IMR-90 (cell line): ENCODE data around the gene PTPRK. TPM values are rescaled to one million over a fixed set of nuclear protein-coding genes. Genes with fewer than 3 reads are reported as not detected.

Experiments used
- ATAC-seq: fragments of 200-7000 bp; cut with Tn5 transposase; 2 replicates; pipeline ENCODE4 v1.9.1; 2020; ENCODE audit warnings: low read depth, mild to moderate bottlenecking, moderate library complexity
- BruUV-seq: library from RNA; stranded (reverse); fragments of 400-500 nt; replicated peaks from 2 replicates; lab custom pipeline; 2021; lab: Mats Ljungman, UMichigan
- CTCF ChIA-PET: fragments of 300-600 bp; formaldehyde crosslinking; extraction: SDS; loops from one replicate; lab custom pipeline; 2021; ENCODE audit warnings: antibody characterized with exemption; lab: Yijun Ruan, JAX
- POLR2A ChIA-PET: fragments of 300-600 bp; sonication (Branson Sonifier 250); formaldehyde crosslinking; loops from one replicate; lab custom pipeline; 2022; ENCODE audit warnings: antibody characterized with exemption; ENCODE audit not compliant: unreplicated experiment; lab: Charles Lee
- DNase-seq: peaks from one replicate; pipeline ENCODE4 v3.0.0; 2013
- H2AFZ ChIP-seq: replicated peaks from 2 replicates; pipeline ENCODE3; 2013; ENCODE audit warnings: low read length, mild to moderate bottlenecking; ENCODE audit not compliant: poor library complexity
- H2AK5ac ChIP-seq: 2 replicates; pipeline ENCODE4 v1.6.1; 2013; ENCODE audit warnings: low read depth, low read length, inconsistent platforms
- H2AK9ac ChIP-seq: replicated peaks from 2 replicates; pipeline ENCODE3; 2013; ENCODE audit warnings: mild to moderate bottlenecking, low read depth, low read length, moderate library complexity; ENCODE audit not compliant: poor library complexity
- H2BK120ac ChIP-seq: 2 replicates; pipeline ENCODE4 v1.6.1; 2013; ENCODE audit warnings: low read depth, low read length, inconsistent platforms
- H2BK15ac ChIP-seq: 3 replicates; pipeline ENCODE4 v1.6.1; 2013; ENCODE audit warnings: low read depth, low read length, inconsistent platforms
- H2BK20ac ChIP-seq: 2 replicates; pipeline ENCODE4 v1.6.1; 2013; ENCODE audit warnings: low read depth, mild to moderate bottlenecking, inconsistent platforms, low read length, moderate library complexity
- H2BK5ac ChIP-seq: 2 replicates; pipeline ENCODE4 v1.6.1; 2013; ENCODE audit warnings: mild to moderate bottlenecking, low read depth, low read length, inconsistent platforms; ENCODE audit not compliant: poor library complexity, severe bottlenecking
- H3K14ac ChIP-seq: replicated peaks from 2 replicates; pipeline ENCODE4 v1.6.1; 2013; ENCODE audit warnings: low read depth, low read length, inconsistent platforms
- H3K18ac ChIP-seq: 2 replicates; pipeline ENCODE4 v1.6.1; 2013; ENCODE audit warnings: low read depth, low read length, control low read depth
- H3K23ac ChIP-seq: 2 replicates; pipeline ENCODE4 v1.6.1; 2013; ENCODE audit warnings: low read depth, low read length, inconsistent platforms
- H3K27ac ChIP-seq: 2 replicates; pipeline ENCODE4 v1.5.1; 2013; ENCODE audit warnings: mild to moderate bottlenecking, control low read depth, low read length; ENCODE audit not compliant: insufficient read depth
- H3K27me3 ChIP-seq: 2 replicates; pipeline ENCODE4 v1.6.1; 2013; ENCODE audit warnings: low read length; ENCODE audit not compliant: control insufficient read depth, insufficient read depth
- H3K36me3 ChIP-seq: 2 replicates; pipeline ENCODE4 v1.6.1; 2013; ENCODE audit warnings: low read length, mixed read lengths; ENCODE audit not compliant: control insufficient read depth, insufficient read depth
- H3K4ac ChIP-seq: 2 replicates; pipeline ENCODE4 v1.6.1; 2013; ENCODE audit warnings: low read depth, low read length, inconsistent platforms
- H3K4me1 ChIP-seq: 2 replicates; pipeline ENCODE4 v1.6.1; 2013; ENCODE audit warnings: low read length, mixed read lengths; ENCODE audit not compliant: control insufficient read depth, insufficient read depth
- H3K4me2 ChIP-seq: 2 replicates; pipeline ENCODE4 v1.6.1; 2013; ENCODE audit warnings: low read depth, mild to moderate bottlenecking, control low read depth, low read length, moderate library complexity
- H3K4me3 ChIP-seq: 2 replicates; pipeline ENCODE4 v1.5.1; 2013; ENCODE audit warnings: low read depth, mild to moderate bottlenecking, control low read depth, low read length, moderate library complexity; ENCODE audit not compliant: insufficient read depth
- H3K56ac ChIP-seq: 2 replicates; pipeline ENCODE4 v1.6.1; 2013; ENCODE audit warnings: low read length, inconsistent platforms; ENCODE audit not compliant: insufficient read depth; ENCODE audit errors: extremely low read depth
- H3K79me1 ChIP-seq, 2 experiments: 2 replicates each; pipeline ENCODE4 v1.6.1; 2013; ENCODE audit warnings: low read length in 2 of 2, inconsistent platforms in 1 of 2, low read depth in 1 of 2
- H3K9ac ChIP-seq: 2 replicates; pipeline ENCODE4 v1.6.1; 2013; ENCODE audit warnings: low read depth, low read length, control low read depth
- H3K9me1 ChIP-seq: 2 replicates; pipeline ENCODE4 v1.6.1; 2013; ENCODE audit warnings: low read length, inconsistent platforms; ENCODE audit not compliant: insufficient read depth
- H3K9me3 ChIP-seq: 2 replicates; pipeline ENCODE4 v1.6.1; 2013; ENCODE audit warnings: low read length; ENCODE audit not compliant: control insufficient read depth, insufficient read depth
- H4K20me1 ChIP-seq: 2 replicates; pipeline ENCODE4 v1.6.1; 2013; ENCODE audit warnings: low read length, inconsistent platforms; ENCODE audit not compliant: insufficient read depth
- H4K5ac ChIP-seq: 2 replicates; pipeline ENCODE4 v1.6.1; 2013; ENCODE audit warnings: mild to moderate bottlenecking, low read depth, low read length, control low read depth
- H4K8ac ChIP-seq, 2 experiments: 2 replicates each; pipeline ENCODE4 v1.6.1; 2013; ENCODE audit warnings: low read depth in 2 of 2, low read length in 2 of 2, control low read depth in 1 of 2, inconsistent platforms in 1 of 2
- H4K91ac ChIP-seq: 2 replicates; pipeline ENCODE4 v1.6.1; 2013; ENCODE audit warnings: low read depth, low read length, inconsistent platforms; ENCODE audit not compliant: insufficient read depth
- BHLHE40 ChIP-seq: fragments of 150-350 bp; IDR thresholded peaks from 2 replicates; pipeline ENCODE4 v1.6.1; 2016; ENCODE audit warnings: mild to moderate bottlenecking, low read depth, low read length
- MXI1 ChIP-seq: IDR thresholded peaks from 2 replicates; pipeline ENCODE4 v1.6.1; 2012; ENCODE audit warnings: low read depth, mild to moderate bottlenecking, low read length, moderate library complexity, borderline replicate concordance
- WGBS, 2 experiments: methylation state at CpG; one replicate each; pipeline versions ENCODE4 v1.1.5 to v1.1.7; 2013; ENCODE audit warnings: missing lambda C conversion rate in 2 of 2; ENCODE audit not compliant: insufficient read length in 1 of 2; ENCODE audit errors: extremely low coverage in 2 of 2; 5-methylcytosine and 5-hydroxymethylcytosine counted together
- dilution Hi-C: fragments of 300-500 bp; cut with HindIII; formaldehyde crosslinking; loops from one replicate; pipeline ENCODE4 v1.14.3; 2018; ENCODE audit warnings: low sequenced_read_pairs; ENCODE audit not compliant: unreplicated experiment
- in situ Hi-C: fragments of 300-500 bp; cut with MboI; formaldehyde crosslinking; loops from 3 replicates; pipeline ENCODE4 v1.14.3; 2019; ENCODE audit warnings: low sequenced_read_pairs, inconsistent platforms, mixed read lengths
- intact Hi-C: fragments of 100-400 bp; cut with micrococcal nuclease; formaldehyde crosslinking; loops from 2 replicates; pipeline ENCODE4 v1.10.0; 2022
- polyA plus RNA-seq, 3 experiments: library from polyadenylated mRNA; depleted of rRNA; stranded (reverse); fragments of >200 nt; gene quantifications; 2 replicates each; pipeline ENCODE4 v1.2.3, GENCODE V29; 2012; ENCODE audit warnings: low replicate concordance in 1 of 3
- total RNA-seq: library from RNA; depleted of rRNA; stranded (reverse); fragments of >200 nt; gene quantifications from 2 replicates; pipeline ENCODE4 v1.2.3, GENCODE V29; 2012
- TF ChIP-seq, protein P1 (sequence below): fragments of 150-350 bp; IDR thresholded peaks from 2 replicates; pipeline ENCODE4 v1.6.1; 2016; ENCODE audit warnings: low read depth, mild to moderate bottlenecking, low read length, moderate library complexity, borderline replicate concordance

The PTPRK gene
- total and polyA plus RNA-seq, 2 of the 4 experiments (the other 2 are of a cell fraction): 18.0 to 80.8 TPM

DNA sequence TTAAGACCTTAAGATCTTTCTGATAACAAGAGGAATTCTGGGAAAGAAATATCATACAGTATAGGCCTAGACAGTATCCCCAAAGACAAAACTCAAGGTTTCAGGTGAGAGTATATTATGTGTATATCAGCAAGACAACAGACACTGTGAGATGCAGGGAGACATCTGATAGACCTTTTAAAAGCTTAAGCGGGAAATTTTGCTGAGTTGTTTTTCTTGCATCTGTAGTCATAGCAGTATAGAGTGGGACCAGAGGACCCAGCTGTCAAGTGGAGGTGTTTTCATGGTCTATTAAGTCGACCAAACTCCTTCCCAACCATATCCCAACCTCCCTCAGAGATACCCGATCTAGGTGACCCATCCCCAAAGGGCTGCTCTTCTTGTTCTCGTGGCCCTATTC, 521.4 kb downstream of the PTPRK start:
- DNase-seq: no peak
- H2BK120ac ChIP-seq: no peak overlapping the region
- ATAC-seq: no peak
- 80% methylated on average over 1 of the region's 4 CpGs; no CpG with 5 or more reads in 1 of the 2 experiments for WGBS, 2 experiments
- H3K9ac ChIP-seq: no peak overlapping the region
- in situ Hi-C loops (no loop called here), intact Hi-C loops (loop anchor here (10.0 kb wide), 1 partner anchor 736 kb away; no protein-coding TSS in a partner anchor), dilution Hi-C loops (no loop called here)
- no peak overlapping the region for H3K23ac ChIP-seq
- TF ChIP-seq MXI1 (no peak), BHLHE40 (no peak)
- TF ChIP-seq, protein P1, sequence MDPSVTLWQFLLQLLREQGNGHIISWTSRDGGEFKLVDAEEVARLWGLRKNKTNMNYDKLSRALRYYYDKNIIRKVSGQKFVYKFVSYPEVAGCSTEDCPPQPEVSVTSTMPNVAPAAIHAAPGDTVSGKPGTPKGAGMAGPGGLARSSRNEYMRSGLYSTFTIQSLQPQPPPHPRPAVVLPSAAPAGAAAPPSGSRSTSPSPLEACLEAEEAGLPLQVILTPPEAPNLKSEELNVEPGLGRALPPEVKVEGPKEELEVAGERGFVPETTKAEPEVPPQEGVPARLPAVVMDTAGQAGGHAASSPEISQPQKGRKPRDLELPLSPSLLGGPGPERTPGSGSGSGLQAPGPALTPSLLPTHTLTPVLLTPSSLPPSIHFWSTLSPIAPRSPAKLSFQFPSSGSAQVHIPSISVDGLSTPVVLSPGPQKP: no peak
- no peak overlapping the region for H3K4ac ChIP-seq
- no peak overlapping the region for H4K8ac ChIP-seq
- no peaks in the 10 kb centered on the region for H3K9me3 ChIP-seq
- no TSS peak for BruUV-seq
- H2AK9ac ChIP-seq: no peak overlapping the region
- CTCF ChIA-PET: no interaction called here
- no peak overlapping the region for H2BK5ac ChIP-seq
- H3K36me3 ChIP-seq: 0 out of 2 replicates have a peak, but pooled peaks cover 1% of the 10 kb centered on the region
- no peak overlapping the region for H4K91ac ChIP-seq
- H3K4me3 ChIP-seq: no peak overlapping the region
- H2AFZ ChIP-seq: no peak overlapping the region
- no peak overlapping the region for H2BK20ac ChIP-seq
- POLR2A ChIA-PET: no interaction called here
- H3K27ac ChIP-seq: no peak overlapping the region
- no peak overlapping the region for H3K18ac ChIP-seq
- no peaks in the 10 kb centered on the region for H3K79me1 ChIP-seq
- H3K9me1 ChIP-seq: peaks cover 1% of the 10 kb centered on the region; the same call in 1 of the 2 replicates
- no peak overlapping the region for H2AK5ac ChIP-seq
- H3K27me3 ChIP-seq: no peaks in the 10 kb centered on the region
- no peaks in the 10 kb centered on the region for H3K4me1 ChIP-seq
- no peak overlapping the region for H4K5ac ChIP-seq
- H3K56ac ChIP-seq: no peak overlapping the region
- H3K4me2 ChIP-seq: no peak overlapping the region
- no peak overlapping the region for H2BK15ac ChIP-seq
- H3K14ac ChIP-seq: no peak overlapping the region
- H4K20me1 ChIP-seq: no peaks in the 10 kb centered on the region
